ENCODE measurements around the gene CST6.

DNA sequence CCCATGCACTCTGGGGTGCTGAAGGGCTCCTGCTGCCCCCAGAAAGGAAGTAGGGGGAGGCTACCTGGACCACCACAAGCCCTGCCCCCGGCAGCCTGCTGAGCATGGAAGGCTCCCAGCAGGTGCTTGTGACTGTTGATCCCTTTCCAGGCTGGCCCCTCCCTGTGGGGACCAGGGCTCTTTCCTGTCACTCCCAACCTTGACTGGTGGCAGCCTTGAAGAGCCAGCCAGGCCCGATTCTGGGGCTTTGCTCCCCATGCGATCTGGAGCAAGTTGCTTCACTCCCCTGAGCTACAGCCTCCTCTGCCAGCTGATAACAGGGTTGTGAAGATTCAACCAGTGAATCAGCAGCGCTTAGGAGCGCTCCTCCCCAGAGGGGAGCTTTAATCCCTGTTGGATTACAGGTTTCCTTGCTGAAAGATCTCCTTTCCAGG, 4.6 kb upstream of the CST6 start:
- TF ChIP-seq CTCF (IDR thresholded peaks at IDR 0.05; ENCODE audit: insufficient read depth, low read depth, low read length) (no peak), EZH2 (IDR thresholded peaks at IDR 0.05; ENCODE audit: insufficient read depth, low read length) (no peak)
